ENCODE data around the gene CALD1. TPM values are rescaled to one million over a fixed set of nuclear protein-coding genes. Genes with fewer than 3 reads are reported as not detected.

The CALD1 gene
- total RNA-seq, 6 donors from 2014 or later = 98.6 to 156 (median 124) TPM

DNA sequence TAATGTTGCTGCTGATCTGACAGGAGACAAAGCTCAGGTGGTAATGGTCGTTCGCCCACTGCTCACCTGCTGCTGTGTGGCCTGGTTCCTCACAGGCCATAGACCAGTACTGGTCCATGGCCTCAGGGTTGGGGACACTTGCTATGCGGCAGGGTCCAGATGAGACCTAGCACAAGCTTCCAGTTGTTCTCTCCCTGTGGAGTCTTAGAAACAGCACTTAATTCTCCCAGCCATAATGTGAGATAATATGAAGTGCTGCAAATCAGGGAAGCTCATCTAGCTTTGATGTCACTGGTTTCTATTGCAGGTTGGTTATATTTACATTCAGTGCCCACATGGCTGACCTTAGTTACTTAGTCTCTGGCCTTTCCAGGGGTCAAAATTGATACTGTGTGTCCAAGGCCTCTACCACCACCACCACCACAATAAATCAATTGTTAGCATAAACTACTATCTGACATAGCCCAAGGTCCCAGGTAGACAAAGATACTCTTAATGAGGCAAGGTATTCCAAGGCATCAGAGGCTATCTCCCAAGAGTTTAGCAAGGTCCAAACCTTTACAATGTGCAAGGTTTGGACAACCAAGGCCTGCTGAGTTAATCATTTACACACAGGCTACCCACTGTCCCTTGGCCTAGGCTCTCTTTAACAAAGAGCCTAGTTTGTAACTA, 217.9 kb downstream of the CALD1 start:
- 95 to 100% methylated on average over 3 of the region's 3 CpGs for WGBS, 2 donors
- Histone ChIP-seq H3K4me1 (peaks cover 0 to 7% (median 5%) of the 10 kb centered on the region in 4 donors), H3K9me3 (no peaks in the 10 kb centered on the region), H3K36me3 (peaks cover 0 to 27% (median 8%) of the 10 kb centered on the region in 4 donors), H3K27me3 (no peaks in the 10 kb centered on the region), H3K4me3 (no peak overlapping the region), H3K27ac (peak overlapping the region in 1 of 4 donors; percentile 15)
- no peak for DNase-seq
- TF ChIP-seq POLR2A (IDR thresholded peaks at IDR 0.05) (no peak), EP300 (IDR thresholded peaks at IDR 0.05) (no peak), POLR2AphosphoS5 (IDR thresholded peaks at IDR 0.05) (no peak)
- TF ChIP-seq, protein P1, sequence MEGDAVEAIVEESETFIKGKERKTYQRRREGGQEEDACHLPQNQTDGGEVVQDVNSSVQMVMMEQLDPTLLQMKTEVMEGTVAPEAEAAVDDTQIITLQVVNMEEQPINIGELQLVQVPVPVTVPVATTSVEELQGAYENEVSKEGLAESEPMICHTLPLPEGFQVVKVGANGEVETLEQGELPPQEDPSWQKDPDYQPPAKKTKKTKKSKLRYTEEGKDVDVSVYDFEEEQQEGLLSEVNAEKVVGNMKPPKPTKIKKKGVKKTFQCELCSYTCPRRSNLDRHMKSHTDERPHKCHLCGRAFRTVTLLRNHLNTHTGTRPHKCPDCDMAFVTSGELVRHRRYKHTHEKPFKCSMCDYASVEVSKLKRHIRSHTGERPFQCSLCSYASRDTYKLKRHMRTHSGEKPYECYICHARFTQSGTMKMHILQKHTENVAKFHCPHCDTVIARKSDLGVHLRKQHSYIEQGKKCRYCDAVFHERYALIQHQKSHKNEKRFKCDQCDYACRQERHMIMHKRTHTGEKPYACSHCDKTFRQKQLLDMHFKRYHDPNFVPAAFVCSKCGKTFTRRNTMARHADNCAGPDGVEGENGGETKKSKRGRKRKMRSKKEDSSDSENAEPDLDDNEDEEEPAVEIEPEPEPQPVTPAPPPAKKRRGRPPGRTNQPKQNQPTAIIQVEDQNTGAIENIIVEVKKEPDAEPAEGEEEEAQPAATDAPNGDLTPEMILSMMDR (IDR thresholded peaks at IDR 0.05) = no peak
- ATAC-seq (ENCODE audit: low FRiP score in 2 of 2) = no peak

DNA sequence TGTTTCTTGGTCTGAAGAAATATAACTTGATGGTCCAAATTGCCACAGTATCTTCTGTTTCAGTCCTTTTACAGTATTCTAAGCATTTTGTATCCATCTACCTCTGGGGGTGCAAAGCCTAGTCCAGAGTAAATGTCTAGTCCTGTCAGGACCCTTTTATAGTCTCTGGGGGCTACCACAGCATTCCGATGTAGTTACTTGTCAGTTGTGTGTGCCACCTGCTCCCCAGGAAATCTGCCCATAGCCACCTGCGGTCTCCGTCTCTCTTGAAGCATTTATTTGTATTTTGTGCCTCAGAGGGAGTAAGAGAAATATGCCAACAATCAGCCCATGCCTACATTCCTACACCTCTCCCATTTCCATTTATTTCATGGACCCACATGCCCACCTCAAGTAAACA, 219.7 kb downstream of the CALD1 start:
- Histone ChIP-seq H3K9me3 (no peaks in the 10 kb centered on the region), H3K36me3 (peaks cover 0 to 23% (median 8%) of the 10 kb centered on the region in 4 donors), H3K27ac (no peak overlapping the region), H3K27me3 (no peaks in the 10 kb centered on the region), H3K4me1 (peaks cover 0 to 7% (median 2%) of the 10 kb centered on the region in 4 donors), H3K4me3 (no peak overlapping the region)
- DNase-seq = no peak
- no peak for ATAC-seq (ENCODE audit: low FRiP score in 2 of 2)
- WGBS, 2 donors = 91 to 98% methylated on average over 3 of the region's 3 CpGs
- TF ChIP-seq EP300 (IDR thresholded peaks at IDR 0.05) (no peak), POLR2AphosphoS5 (IDR thresholded peaks at IDR 0.05) (no peak), POLR2A (IDR thresholded peaks at IDR 0.05) (no peak)

DNA sequence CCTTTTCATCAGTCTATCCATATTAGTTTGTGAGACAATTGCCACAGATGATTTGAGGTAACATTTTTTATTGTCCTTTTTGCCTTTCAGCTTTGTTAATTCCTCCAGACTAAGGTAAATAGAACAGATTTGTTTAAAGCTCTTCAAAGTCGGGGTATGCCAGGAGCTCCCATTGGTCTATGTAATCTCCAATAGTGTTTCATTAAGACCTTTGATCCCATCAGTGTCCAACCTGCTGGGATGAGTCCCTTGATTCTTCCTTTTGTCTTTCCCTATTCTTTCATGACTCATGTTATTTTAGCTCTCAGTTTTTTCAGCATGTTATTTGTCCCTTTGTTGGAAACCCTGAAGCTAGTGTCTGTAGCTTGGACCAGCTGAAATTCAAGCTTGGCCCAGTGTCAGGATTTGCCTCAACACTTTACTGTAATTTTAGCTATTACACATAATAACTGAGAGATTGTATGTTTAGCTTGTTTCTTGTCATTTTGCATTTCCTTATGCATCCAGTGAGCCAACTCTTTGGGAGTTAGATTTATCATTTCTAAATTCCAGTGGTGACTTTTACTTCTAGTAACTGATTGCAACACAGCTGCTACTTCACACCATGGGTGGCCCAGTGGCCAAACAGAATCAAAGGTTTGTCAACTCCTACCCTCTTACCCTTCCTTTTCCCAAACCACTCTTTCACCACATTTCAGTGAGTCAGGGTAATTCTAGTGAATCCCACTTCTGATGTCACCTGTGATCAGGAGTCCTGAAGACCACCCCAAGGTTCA, 222.1 kb downstream of the CALD1 start:
- no peak for ATAC-seq (ENCODE audit: low FRiP score in 2 of 2)
- Histone ChIP-seq H3K9me3 (no peaks in the 10 kb centered on the region), H3K4me3 (no peak overlapping the region), H3K36me3 (peaks cover 0 to 5% (median 3%) of the 10 kb centered on the region in 4 donors), H3K27me3 (no peaks in the 10 kb centered on the region), H3K4me1 (no peaks in the 10 kb centered on the region), H3K27ac (no peak overlapping the region)
- 89 to 96% methylated on average over 1 of the region's 1 CpG for WGBS, 2 donors
- DNase-seq = no peak
- TF ChIP-seq POLR2A (IDR thresholded peaks at IDR 0.05) (no peak), EP300 (IDR thresholded peaks at IDR 0.05) (no peak), POLR2AphosphoS5 (IDR thresholded peaks at IDR 0.05) (no peak)
- TF ChIP-seq, protein P1 (IDR thresholded peaks at IDR 0.05) = no peak

DNA sequence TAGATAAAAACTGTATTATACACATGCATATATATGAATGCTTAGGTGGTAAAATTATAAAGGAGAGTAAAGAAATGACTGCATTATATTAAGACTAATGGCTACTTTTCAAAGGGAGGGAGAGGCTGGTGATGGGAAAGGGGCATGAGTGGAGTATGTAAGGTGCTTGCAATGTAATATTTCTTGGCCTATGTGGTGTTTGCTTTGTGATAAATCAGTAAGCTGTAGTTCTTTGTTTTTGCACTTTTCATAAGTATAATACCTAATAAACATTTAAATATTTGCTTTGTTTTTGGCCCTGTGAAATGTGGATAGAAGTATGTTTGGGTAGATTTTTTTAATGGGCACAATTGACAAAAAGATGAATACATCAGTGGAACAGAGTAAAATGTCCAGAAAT, 232.8 kb downstream of the CALD1 start:
- Histone ChIP-seq H3K4me1 (no peaks in the 10 kb centered on the region), H3K36me3 (no peaks in the 10 kb centered on the region), H3K27me3 (no peaks in the 10 kb centered on the region), H3K9me3 (no peaks in the 10 kb centered on the region), H3K27ac (no peak overlapping the region), H3K4me3 (no peak overlapping the region)
- DNase-seq = no peak
- TF ChIP-seq, protein P1 (IDR thresholded peaks at IDR 0.05) = no peak
- TF ChIP-seq POLR2AphosphoS5 (IDR thresholded peaks at IDR 0.05) (no peak), POLR2A (IDR thresholded peaks at IDR 0.05) (no peak), EP300 (IDR thresholded peaks at IDR 0.05) (no peak)
- no peak for ATAC-seq (ENCODE audit: low FRiP score in 2 of 2)

Small RNA genes within 50 kb of the gene (small RNA-seq; reads per million reads assigned to genes)
- 0 reads per million in 4 donors for gene TUBB3P2

Other genes with a start within 250 kb of the CALD1 start
- not detected for gene AKR1B15, start 230.5 kb upstream of the CALD1 start, total RNA-seq
- 10 to 100 TPM in 5 of 6 donors, 1 to 10 TPM in 1; 9.5 to 30.7 (median 14.3) TPM for gene BPGM, start 132.8 kb upstream of the CALD1 start, total RNA-seq
- gene AGBL3, start 206.9 kb downstream of the CALD1 start, total RNA-seq = 1 to 10 TPM; 1.0 to 5.2 (median 2.5) TPM

Data from upper lobe of left lung (tissue), 6 donors.